GM19240 (cell line): ENCODE measurements around the gene PDYN.

Experiments used
- DNase-seq: peaks from one replicate; pipeline ENCODE4 v3.0.0; 2011; ENCODE audit warnings: low spot score; ENCODE audit not compliant: insufficient read length

PDYN gene

GRCh38 chr20:1935696-1936366 lies 58.0 kb downstream of the PDYN start:
- no peak for DNase-seq

DNA sequence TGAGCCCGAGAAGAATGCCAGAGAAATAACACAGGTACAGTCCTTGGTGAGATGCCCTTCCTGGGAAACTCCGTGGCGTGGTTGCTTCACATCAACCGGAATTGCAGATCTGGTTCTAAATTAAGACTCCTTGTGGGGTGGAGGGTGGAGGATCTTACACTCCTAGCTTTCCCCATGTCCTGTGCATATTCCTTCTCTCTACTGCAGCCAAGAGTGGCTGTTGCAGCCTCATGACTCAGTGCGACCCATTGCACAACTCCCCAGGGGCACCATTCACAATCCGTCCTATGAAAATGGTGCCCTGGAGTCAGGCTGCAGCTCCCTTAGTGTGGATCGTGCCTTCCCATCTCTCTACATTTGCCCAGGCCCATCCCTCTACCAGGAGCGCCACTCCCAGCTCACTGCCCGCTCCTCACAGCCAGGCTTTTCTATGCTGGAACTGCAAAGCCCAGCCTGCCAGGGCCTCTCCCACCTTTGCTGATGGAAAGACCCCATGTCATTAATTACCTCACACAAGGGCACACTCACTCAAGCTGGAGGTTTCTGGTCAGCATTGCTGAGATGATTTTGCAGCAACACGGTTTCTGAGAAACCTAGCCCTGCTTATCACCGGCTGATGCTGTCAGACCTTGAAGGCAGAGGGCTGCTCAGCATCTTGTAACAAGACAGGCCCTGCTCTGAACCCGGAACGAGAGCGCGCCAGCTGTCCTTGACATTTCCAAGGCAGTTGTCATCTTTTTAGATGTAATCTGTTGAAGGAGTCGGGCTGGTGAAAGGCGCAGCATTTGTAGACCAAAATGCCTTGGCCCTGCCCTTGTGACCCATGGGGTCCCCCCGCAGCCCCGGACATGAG lies 58.9 kb downstream of the PDYN start:
- DNase-seq, result no peak

GRCh38 chr20:1934156-1934555 lies 59.7 kb downstream of the PDYN start:
- DNase-seq, result no peak

GRCh38 chr20:1933465-1933870 lies 60.4 kb downstream of the PDYN start:
- DNase-seq, result no peak

DNA sequence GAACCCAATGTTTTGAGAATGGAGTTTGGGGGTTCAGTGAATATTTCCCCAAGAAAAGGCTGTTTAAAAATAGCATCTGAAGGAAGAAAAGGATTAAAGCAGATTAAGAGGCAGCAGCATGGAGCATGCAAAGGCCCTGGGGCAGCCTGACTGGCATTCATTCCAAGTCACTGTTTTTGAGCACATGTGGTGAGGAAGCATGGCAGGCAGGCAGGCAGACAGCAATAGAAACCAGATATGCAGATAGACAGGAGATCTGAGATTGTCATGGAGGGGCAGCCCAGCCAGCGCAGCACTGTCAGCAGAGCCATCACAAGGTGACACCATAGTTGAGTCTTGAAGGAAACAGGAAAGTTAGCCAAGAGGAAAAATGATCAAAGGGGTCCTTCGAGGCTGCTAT lies 60.9 kb downstream of the PDYN start:
- DNase-seq, result no peak

DNA sequence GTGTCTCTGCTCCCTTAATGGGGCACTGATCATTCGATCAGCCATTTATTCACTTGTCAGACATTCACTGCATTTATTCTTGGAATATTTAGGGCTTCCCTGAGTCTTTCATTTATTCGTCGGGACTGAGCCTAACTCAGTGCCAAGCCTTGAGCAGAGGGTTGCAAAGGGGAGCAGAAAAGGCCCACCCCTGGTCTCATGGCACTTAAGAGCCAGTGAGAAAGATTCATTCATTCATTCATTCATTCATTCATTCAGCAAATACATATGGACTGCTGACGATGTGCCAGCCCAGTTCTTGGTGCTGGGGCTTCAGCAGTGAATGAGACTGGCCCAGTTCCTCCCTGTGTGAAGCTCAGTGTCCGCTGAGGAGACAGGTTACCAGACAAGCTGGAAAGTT lies 62.0 kb downstream of the PDYN start:
- DNase-seq, result no peak

GRCh38 chr20:1930165-1930564 lies 63.7 kb downstream of the PDYN start:
- no peak for DNase-seq

DNA sequence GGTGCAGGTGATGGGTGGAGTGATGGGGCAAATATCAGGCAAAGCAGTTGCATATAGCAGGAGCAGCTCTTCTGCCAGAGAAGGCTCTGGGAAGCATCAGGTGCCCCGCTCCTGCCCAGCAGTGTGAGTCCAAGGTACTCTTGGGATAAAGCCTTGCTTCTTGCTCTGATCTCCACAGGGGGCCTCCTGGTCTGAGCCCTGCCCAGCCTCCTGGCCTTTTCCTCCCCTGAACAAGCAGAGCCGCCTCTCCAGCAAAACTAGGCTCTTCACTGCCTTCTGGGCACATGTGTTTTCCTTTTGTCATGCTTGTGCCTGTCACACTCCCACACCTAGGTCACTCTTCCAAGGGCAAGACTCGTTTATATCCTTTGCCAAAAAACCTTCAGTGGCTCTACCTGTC lies 64.4 kb downstream of the PDYN start:
- DNase-seq, result no peak

DNA sequence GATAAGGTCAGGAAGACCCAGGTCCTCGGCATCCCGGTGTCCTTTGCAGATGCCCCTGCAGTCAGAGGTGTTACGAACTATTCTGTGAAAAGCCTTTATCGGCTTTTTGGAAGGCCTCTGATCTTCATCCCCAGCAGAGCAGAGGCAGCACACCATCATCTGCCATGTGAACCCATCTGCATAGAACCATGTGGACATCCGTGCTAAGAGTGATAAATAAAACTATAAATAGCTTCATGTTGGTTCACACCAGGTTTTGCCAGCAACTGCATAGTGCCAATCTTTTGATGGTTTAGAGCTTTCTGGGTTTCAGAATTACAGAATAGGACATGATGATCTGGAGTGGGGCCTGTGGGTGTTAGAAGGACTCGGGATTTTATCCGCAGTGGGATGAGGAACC lies 65.1 kb downstream of the PDYN start:
- DNase-seq, result no peak
